K562 (cell line): Measurements from ENCODE around the gene COMMD1. TPM values are rescaled to one million over a fixed set of nuclear protein-coding genes. Genes with fewer than 3 reads are reported as not detected.

ENCODE experiments used
- ATAC-seq: fragments of 200-7000 bp; cut with Tn5 transposase; 3 replicates; pipeline ENCODE4 v1.9.1; 2020; ENCODE audit warnings: moderate library complexity
- BruUV-seq: library from RNA; stranded (reverse); fragments of 400-500 nt; replicated peaks from 2 replicates; lab custom pipeline; 2021; lab: Mats Ljungman, UMichigan
- CTCF ChIA-PET: fragments of 300-600 bp; formaldehyde crosslinking; extraction: SDS; loops from one replicate; lab custom pipeline; 2021; ENCODE audit warnings: low intra/inter-chr PET ratio; lab: Yijun Ruan, JAX
- POLR2A ChIA-PET: fragments of 300-600, 350-650 bp; sonication (Branson Sonifier 250); formaldehyde crosslinking; extraction: SDS; loops from one replicate; lab custom pipeline; 2021; ENCODE audit warnings: antibody characterized with exemption, inconsistent platforms; lab: Yijun Ruan, JAX
- DNase-seq, 4 experiments: peaks; one replicate each; pipeline versions ENCODE4 v3.0.0 to v3.0.0-alpha.2; 2011 to 2018; ENCODE audit warnings: low spot score in 3 of 4, mixed read lengths in 3 of 4; ENCODE audit errors: extremely low read depth in 1 of 4
- FAIRE-seq: peaks from 2 replicates; lab custom pipeline; 2011; peaks lifted over from hg19 to GRCh38; lab: Jason Lieb, UNC
- H2AFZ ChIP-seq: 2 replicates; pipeline ENCODE4 v1.6.0; 2011; ENCODE audit warnings: low read depth, low read length, control low read depth, inconsistent platforms
- H3K27ac ChIP-seq: fragments of 200-600 bp; 3 replicates; pipeline ENCODE4 v1.8.0; 2011; ENCODE audit warnings: low read depth, mild to moderate bottlenecking, control low read depth, inconsistent platforms, low read length, moderate library complexity, mixed read lengths; ENCODE audit errors: extremely low read depth
- H3K27me3 ChIP-seq, 2 experiments: fragments of 300-600 bp in 1 of 2; 2 replicates in 1 of 2; 3 replicates in 1 of 2; pipeline versions ENCODE4 v1.6.0 to v1.8.0; 2011; ENCODE audit warnings: inconsistent platforms in 2 of 2, low read length in 2 of 2, mild to moderate bottlenecking in 1 of 2, mixed read lengths in 1 of 2, moderate library complexity in 1 of 2; ENCODE audit not compliant: control insufficient read depth in 2 of 2, insufficient read depth in 2 of 2
- H3K36me3 ChIP-seq: fragments of 300-600 bp; 3 replicates; pipeline ENCODE4 v1.8.0; 2011; ENCODE audit warnings: mild to moderate bottlenecking, low read length, inconsistent platforms; ENCODE audit not compliant: control insufficient read depth, insufficient read depth
- H3K4me1 ChIP-seq, 2 experiments: fragments of 200-600 bp in 1 of 2; replicated peaks in 1 of 2; 2 replicates in 1 of 2; 3 replicates in 1 of 2; pipeline versions ENCODE4 v1.5.1 to v1.8.0; 2011; ENCODE audit warnings: inconsistent platforms in 2 of 2, low read length in 2 of 2, mild to moderate bottlenecking in 1 of 2, mixed read lengths in 1 of 2, moderate library complexity in 1 of 2; ENCODE audit not compliant: control insufficient read depth in 2 of 2, insufficient read depth in 2 of 2
- H3K4me2 ChIP-seq: 2 replicates; pipeline ENCODE4 v1.6.1; 2011; ENCODE audit warnings: low read length, control low read depth, inconsistent platforms, mixed read lengths; ENCODE audit not compliant: insufficient read depth
- H3K4me3 ChIP-seq: fragments of 200-600 bp; sonication (generic), shearing (Covaris generic); 2 replicates; pipeline ENCODE4 v1.5.1; 2016; ENCODE audit warnings: control low read depth, inconsistent platforms
- H3K79me2 ChIP-seq: fragments of 200-600 bp; 3 replicates; pipeline ENCODE4 v1.8.0; 2011; ENCODE audit warnings: low read length, inconsistent platforms; ENCODE audit not compliant: control insufficient read depth, insufficient read depth
- H3K9ac ChIP-seq, 2 experiments: 2 replicates each; pipeline versions ENCODE4 v1.6.0 to v1.6.1; 2011; ENCODE audit warnings: low read depth in 2 of 2, low read length in 2 of 2, control low read depth in 1 of 2, inconsistent platforms in 1 of 2, mild to moderate bottlenecking in 1 of 2, mixed read lengths in 1 of 2; ENCODE audit not compliant: insufficient read depth in 1 of 2
- H3K9me1 ChIP-seq: one replicate; pipeline ENCODE4 v1.6.0; 2011; ENCODE audit warnings: inconsistent platforms, mild to moderate bottlenecking, low read length, moderate library complexity; ENCODE audit not compliant: control insufficient read depth, insufficient read depth
- H3K9me3 ChIP-seq: replicated peaks from 2 replicates; pipeline ENCODE4 v1.5.1; 2011; ENCODE audit warnings: low read depth, low read length, inconsistent platforms; ENCODE audit not compliant: control insufficient read depth, insufficient read depth
- H4K20me1 ChIP-seq: replicated peaks from 2 replicates; pipeline ENCODE4 v1.6.1; 2011; ENCODE audit warnings: low read length, inconsistent platforms, mixed read lengths; ENCODE audit not compliant: control insufficient read depth, insufficient read depth
- ARHGAP35 ChIP-seq: fragments of 450-650 bp; IDR thresholded peaks from 2 replicates; pipeline ENCODE4 v1.6.1; 2018; ENCODE audit not compliant: partially characterized antibody
- CEBPZ ChIP-seq: fragments of 150-350 bp; IDR thresholded peaks from 2 replicates; pipeline ENCODE4 v1.6.1; 2014; ENCODE audit warnings: low read depth, mild to moderate bottlenecking, low read length, borderline replicate concordance
- DPF2 ChIP-seq: fragments of 450-650 bp; IDR thresholded peaks from 2 replicates; pipeline ENCODE4 v1.6.1; 2016
- FOXJ2 ChIP-seq: fragments of 200-800 bp; sonication (Bioruptor generic); IDR thresholded peaks from 2 replicates; pipeline ENCODE4 v1.6.1; 2016; ENCODE audit warnings: missing genetic modification characterization, missing compliant biosample characterization
- FUS ChIP-seq: fragments of 200-400 bp; formaldehyde crosslinking; optimal IDR thresholded peaks from 2 replicates; pipeline ENCODE3; 2017; ENCODE audit warnings: low read depth, low read length
- GABPB1 ChIP-seq: sonication (generic); formaldehyde crosslinking; IDR thresholded peaks from 2 replicates; pipeline ENCODE4 v1.8.0; 2022; ENCODE audit warnings: mild to moderate bottlenecking, missing genetic modification reagents
- GABPB2 ChIP-seq: fragments of 250-450 bp; sonication (Bioruptor Pico); conservative IDR thresholded peaks from 2 replicates; pipeline ENCODE4 v1.5.1; 2021; ENCODE audit warnings: mild to moderate bottlenecking
- KLF13 ChIP-seq: fragments of 450-650 bp; IDR thresholded peaks from 2 replicates; pipeline ENCODE4 v1.6.1; 2016; ENCODE audit warnings: missing genetic modification characterization, low read depth, mild to moderate bottlenecking, missing compliant biosample characterization, moderate library complexity, borderline replicate concordance
- POLR3A ChIP-seq: IDR thresholded peaks from 2 replicates; pipeline ENCODE4 v1.6.1; 2011; ENCODE audit warnings: borderline replicate concordance, mild to moderate bottlenecking, moderate library complexity; ENCODE audit not compliant: insufficient read length, insufficient read depth; ENCODE audit errors: extremely low read depth
- STAG1 ChIP-seq: sonication (generic); formaldehyde crosslinking; IDR thresholded peaks from 2 replicates; pipeline ENCODE4 v1.5.0; 2020; ENCODE audit warnings: missing genetic modification reagents, borderline replicate concordance
- ZFP30 ChIP-seq: fragments of 250-450 bp; sonication (Bioruptor Pico); IDR thresholded peaks from 2 replicates; pipeline ENCODE4 v1.8.0; 2022; ENCODE audit warnings: moderate library complexity, mild to moderate bottlenecking, inconsistent platforms, borderline replicate concordance
- ZNF12 ChIP-seq: sonication (generic); formaldehyde crosslinking; IDR thresholded peaks from 2 replicates; pipeline ENCODE4 v1.4.0; 2020; ENCODE audit warnings: mild to moderate bottlenecking, missing genetic modification reagents
- ZNF134 ChIP-seq: fragments of 250-450 bp; sonication (Bioruptor Pico); conservative IDR thresholded peaks from 2 replicates; pipeline ENCODE4 v1.4.0; 2020
- ZNF232 ChIP-seq: sonication (generic); formaldehyde crosslinking; IDR thresholded peaks from 2 replicates; pipeline ENCODE4 v1.8.0; 2022; ENCODE audit warnings: mild to moderate bottlenecking, missing genetic modification reagents
- ZNF274 ChIP-seq: IDR thresholded peaks from 2 replicates; pipeline ENCODE4 v1.6.1; 2011; ENCODE audit warnings: low read depth, mild to moderate bottlenecking, low read length, moderate library complexity, borderline replicate concordance
- ZNF561 ChIP-seq: fragments of 450-650 bp; formaldehyde crosslinking; conservative IDR thresholded peaks from 2 replicates; pipeline ENCODE4 v1.4.0; 2020; ENCODE audit warnings: mild to moderate bottlenecking, moderate library complexity
- ZNF696 ChIP-seq: fragments of 250-450 bp; sonication (Bioruptor Pico); conservative IDR thresholded peaks from 2 replicates; pipeline ENCODE4 v1.4.0; 2020; ENCODE audit warnings: mild to moderate bottlenecking, moderate library complexity
- WGBS: fragments of 100-300 bp; shearing (Covaris generic); methylation state at CpG from one replicate; pipeline ENCODE4 v1.1.6; 2016; ENCODE audit warnings: low coverage, mixed read lengths; ENCODE audit not compliant: insufficient coverage; ENCODE audit errors: missing lambda C conversion rate; 5-methylcytosine and 5-hydroxymethylcytosine counted together
- in situ Hi-C: fragments of 300-500 bp; cut with MboI; formaldehyde crosslinking; loops from 4 replicates; pipeline ENCODE4 v1.15.0; 2018; ENCODE audit warnings: inconsistent platforms, mixed read lengths
- intact Hi-C: fragments of 100-400 bp; cut with micrococcal nuclease; formaldehyde crosslinking; loops from 2 replicates; pipeline ENCODE4 v1.14.2; 2022
- polyA plus RNA-seq, 8 experiments: library from polyadenylated mRNA; depleted of rRNA in 4 of 8; stranded (reverse) in 5 of 8; unstranded in 3 of 8; fragments of >200 nt; fragmentation: Nextera tagmentation in 2 of 8; fragmentation: Illumina TruSeq in 1 of 8; extraction: Ambion mirVana in 2 of 8; extraction: Trizol in 1 of 8; gene quantifications; 2 replicates each; pipeline versions ENCODE4 v1.2.1 to v1.2.3, GENCODE V29; 2011 to 2014; ENCODE audit warnings: inconsistent platforms in 1 of 8, missing spikeins in 1 of 8
- total RNA-seq, 7 experiments: library from RNA; depleted of rRNA in 6 of 7; stranded (reverse); fragments of >200 nt in 6 of 7; fragmentation: Illumina TruSeq in 2 of 7; extraction: Trizol in 2 of 7; gene quantifications; 2 replicates each; pipeline versions ENCODE4 v1.2.1 to v1.2.3, GENCODE V29; 2011 to 2021; ENCODE audit warnings: low replicate concordance in 1 of 7

COMMD1 gene
- total and polyA plus RNA-seq, 9 of the 15 experiments (the other 6 are each of a cell fraction or from before 2014, with no cell fraction given): 14.4 to 77.0 (median 21.4) TPM

DNA sequence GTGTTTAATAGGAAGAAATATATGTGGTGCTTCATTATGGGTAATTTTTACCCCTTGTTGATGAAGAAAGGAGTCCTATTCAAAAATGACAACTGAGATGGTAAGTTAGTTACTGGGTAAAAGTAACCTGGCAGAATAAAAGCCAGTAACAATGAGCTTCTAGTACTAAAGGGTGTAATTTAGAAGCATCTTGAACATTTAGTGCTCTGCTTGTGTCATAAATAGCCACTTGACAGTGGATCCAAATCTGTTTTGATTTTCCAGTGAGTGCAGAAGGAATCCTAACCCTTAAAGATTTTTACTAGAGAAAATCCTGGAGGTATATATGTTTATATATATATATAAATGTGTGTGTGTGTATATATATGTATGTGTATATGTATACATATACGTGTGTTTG lies 15.1 kb downstream of the COMMD1 start:
- TF ChIP-seq ZNF134 (no peak), FOXJ2 (tag) (no peak), KLF13 (no peak), ZNF232 (CRISPR knock-in tag) (no peak), STAG1 (CRISPR knock-in tag) (no peak), CEBPZ (no peak), ZFP30 (CRISPR knock-in tag) (no peak), GABPB2 (CRISPR knock-in tag) (no peak), ZNF561 (CRISPR knock-in tag) (no peak), FUS (no peak), ZNF12 (CRISPR knock-in tag) (no peak), POLR3A (no peak), DPF2 (no peak), ZNF274 (no peak), GABPB1 (CRISPR knock-in tag) (no peak), ARHGAP35 (no peak), ZNF696 (no peak)
- no peaks in the 10 kb centered on the region for H3K9me3 ChIP-seq
- WGBS: 60% methylated on average over 1 of the region's 1 CpG
- H3K27me3 ChIP-seq: no peaks in the 10 kb centered on the region
- intact Hi-C loops: loop anchor here (5.0 kb wide), 1 partner anchor 52 kb away; no protein-coding TSS in a partner anchor
- no TSS peak for BruUV-seq
- no peak overlapping the region for H2AFZ ChIP-seq
- no peaks in the 10 kb centered on the region for H3K9me1 ChIP-seq
- no peak for FAIRE-seq
- in situ Hi-C loops: no loop called here
- peaks cover 2 to 10% of the 10 kb centered on the region in 2 experiments; a peak in 3 of 5 replicates for H3K4me1 ChIP-seq
- ChIA-PET CTCF (no interaction called here), POLR2A (interaction anchor here (0.7 kb wide), 1 partner anchor 520 kb away, joined by 3 read pairs; no protein-coding TSS in a partner anchor)
- H3K4me3 ChIP-seq: no peak overlapping the region
- H3K4me2 ChIP-seq: no peak overlapping the region
- no peak overlapping the region for H3K27ac ChIP-seq
- no peak overlapping the region for H3K9ac ChIP-seq
- no peak for ATAC-seq
- no peaks in the 10 kb centered on the region for H3K36me3 ChIP-seq
- no peaks in the 10 kb centered on the region for H3K79me2 ChIP-seq
- DNase-seq: no peak
- H4K20me1 ChIP-seq: no peaks in the 10 kb centered on the region
